ENCODE data around the gene JARID2.
"Not testable (repeated sequence)": the region's sequence is repeated elsewhere in the genome, so short reads cannot be mapped to it uniquely, and the experiment has no call there.

The JARID2 gene

DNA sequence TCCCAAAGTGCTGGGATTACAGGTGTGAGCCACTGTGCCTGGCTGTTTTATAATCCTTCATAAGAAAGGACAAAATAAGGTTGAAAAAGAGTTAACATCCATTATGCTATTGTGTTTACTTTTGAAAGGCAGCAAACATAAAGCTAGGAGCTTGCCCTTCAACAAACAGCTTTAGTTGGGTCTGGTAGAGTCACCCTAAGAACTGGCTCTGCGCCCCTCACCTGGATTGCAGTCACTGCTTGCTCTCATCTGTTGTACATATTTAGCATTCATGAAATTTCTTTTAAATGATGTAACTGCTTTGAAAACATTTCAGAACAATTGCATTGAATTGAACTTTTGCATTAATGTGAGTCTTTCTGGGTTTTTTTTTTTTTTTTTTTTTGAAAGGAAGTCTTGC is 38.9 kb downstream of the JARID2 start:
- no peaks in the 10 kb centered on the region for H3K27me3 ChIP-seq (replicated peaks; ENCODE audit: control insufficient read depth, insufficient read depth, low read length)
- no peak overlapping the region for H3K9ac ChIP-seq (ENCODE audit: low read length)
- peaks cover 49% of the 10 kb centered on the region for H3K4me1 ChIP-seq (ENCODE audit: control insufficient read depth, insufficient read depth, low read length)
- H3K4me3 ChIP-seq (ENCODE audit: low read length) = no peak overlapping the region
- no peaks in the 10 kb centered on the region for H3K9me3 ChIP-seq (ENCODE audit: control insufficient read depth, low read length)
- no peak for DNase-seq (ENCODE audit: low read depth)
- H3K36me3 ChIP-seq (ENCODE audit: control insufficient read depth, insufficient read depth, low read length, severe bottlenecking) = no peaks in the 10 kb centered on the region

DNA sequence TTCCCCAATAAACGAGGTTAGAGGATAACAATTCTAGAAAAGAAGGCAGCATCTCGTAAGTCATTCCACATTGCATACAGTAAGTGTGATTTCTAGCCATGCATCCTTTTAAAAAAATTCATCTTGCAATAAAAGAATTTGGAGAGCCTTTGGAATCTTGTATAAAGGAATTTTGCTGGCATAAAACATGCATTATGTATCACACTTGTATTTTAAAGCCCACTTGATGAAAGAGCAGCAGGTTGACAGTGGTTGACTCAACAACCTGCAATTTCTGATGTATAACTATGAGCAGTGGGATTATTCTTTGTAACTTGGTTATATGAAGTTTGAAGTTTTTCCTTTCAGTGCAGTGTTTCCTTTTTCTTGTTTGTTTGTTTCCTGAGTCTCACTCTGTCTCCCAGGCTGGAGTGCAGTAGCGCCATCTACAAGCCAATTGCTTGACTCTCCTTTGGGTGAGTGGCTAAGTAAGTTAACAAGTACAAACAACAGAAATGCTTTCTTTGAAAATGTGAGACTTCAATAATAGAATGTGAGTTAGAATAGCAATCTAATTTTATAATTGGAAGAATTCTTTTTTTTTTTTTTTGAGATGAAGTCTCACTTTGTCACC is 39.9 kb downstream of the JARID2 start:
- no peak overlapping the region for H3K9ac ChIP-seq (ENCODE audit: low read length)
- no peaks in the 10 kb centered on the region for H3K9me3 ChIP-seq (ENCODE audit: control insufficient read depth, low read length)
- H3K4me3 ChIP-seq (ENCODE audit: low read length) = no peak overlapping the region
- no peaks in the 10 kb centered on the region for H3K27me3 ChIP-seq (replicated peaks; ENCODE audit: control insufficient read depth, insufficient read depth, low read length)
- no peaks in the 10 kb centered on the region for H3K36me3 ChIP-seq (ENCODE audit: control insufficient read depth, insufficient read depth, low read length, severe bottlenecking)
- peaks cover 45% of the 10 kb centered on the region for H3K4me1 ChIP-seq (ENCODE audit: control insufficient read depth, insufficient read depth, low read length)
- no peak for DNase-seq (ENCODE audit: low read depth)

DNA sequence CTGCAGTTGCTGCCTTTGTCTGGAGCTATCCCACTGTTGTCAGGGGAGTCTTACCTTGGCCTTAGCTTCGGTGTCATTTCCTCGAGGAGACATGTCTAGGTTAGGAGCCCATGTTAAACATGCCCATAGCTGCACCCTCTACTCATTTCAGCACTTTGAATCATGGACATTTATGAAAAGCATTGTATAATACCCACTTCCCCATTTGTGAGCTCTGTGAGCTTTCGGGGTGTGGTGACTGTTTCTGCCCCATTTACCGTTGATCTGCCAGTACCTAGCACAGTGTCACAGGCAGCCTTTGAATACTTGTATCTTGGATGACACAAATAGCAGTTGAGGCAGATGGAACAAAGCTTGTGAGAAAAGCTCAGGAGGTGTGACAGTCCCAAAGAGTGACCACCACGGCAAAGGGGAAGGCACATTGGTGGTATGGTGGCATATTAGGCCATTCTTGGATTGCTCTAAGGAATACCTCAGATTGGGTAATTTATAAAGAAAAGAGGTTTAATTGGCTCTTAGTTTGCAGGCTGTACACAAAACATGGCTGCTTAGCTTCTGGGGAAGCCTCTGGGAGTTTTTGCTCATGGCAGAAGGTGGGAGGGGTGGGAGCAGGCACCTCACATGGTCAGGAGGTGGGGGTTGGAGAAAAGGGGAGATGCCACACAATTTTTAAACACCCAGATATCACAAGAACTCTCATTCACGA is 42.0 kb downstream of the JARID2 start:
- H3K4me1 ChIP-seq (ENCODE audit: control insufficient read depth, insufficient read depth, low read length) = peaks cover 37% of the 10 kb centered on the region
- no peaks in the 10 kb centered on the region for H3K27me3 ChIP-seq (replicated peaks; ENCODE audit: control insufficient read depth, insufficient read depth, low read length)
- H3K36me3 ChIP-seq (ENCODE audit: control insufficient read depth, insufficient read depth, low read length, severe bottlenecking) = no peaks in the 10 kb centered on the region
- no peak overlapping the region for H3K4me3 ChIP-seq (ENCODE audit: low read length)
- H3K9ac ChIP-seq (ENCODE audit: low read length) = no peak overlapping the region
- DNase-seq (ENCODE audit: low read depth) = no peak
- no peaks in the 10 kb centered on the region for H3K9me3 ChIP-seq (ENCODE audit: control insufficient read depth, low read length)

DNA sequence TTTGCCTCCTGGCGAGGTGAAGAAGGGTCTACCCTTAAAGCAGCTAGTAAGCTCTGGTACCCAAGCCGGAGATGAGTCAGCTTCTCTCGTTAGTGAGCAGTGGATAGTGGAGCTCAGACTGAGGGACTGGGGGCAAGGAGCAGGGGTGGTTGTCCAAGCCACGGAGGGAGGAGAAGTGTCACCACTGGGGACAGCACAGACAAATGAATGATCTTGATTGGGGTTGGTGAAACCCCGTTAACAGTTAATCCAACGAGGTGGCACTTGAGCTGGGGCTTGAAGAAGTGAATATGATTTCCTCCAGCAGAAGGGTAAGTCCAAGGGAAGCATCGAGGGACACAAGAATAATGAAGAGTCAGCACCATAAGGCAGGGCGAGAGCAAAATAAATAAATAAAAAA is 43.0 kb downstream of the JARID2 start:
- peaks cover 37% of the 10 kb centered on the region for H3K4me1 ChIP-seq (ENCODE audit: control insufficient read depth, insufficient read depth, low read length)
- no peak overlapping the region for H3K4me3 ChIP-seq (ENCODE audit: low read length)
- no peak for DNase-seq (ENCODE audit: low read depth)
- no peak overlapping the region for H3K9ac ChIP-seq (ENCODE audit: low read length)
- no peaks in the 10 kb centered on the region for H3K36me3 ChIP-seq (ENCODE audit: control insufficient read depth, insufficient read depth, low read length, severe bottlenecking)
- no peaks in the 10 kb centered on the region for H3K9me3 ChIP-seq (ENCODE audit: control insufficient read depth, low read length)
- no peaks in the 10 kb centered on the region for H3K27me3 ChIP-seq (replicated peaks; ENCODE audit: control insufficient read depth, insufficient read depth, low read length)

DNA sequence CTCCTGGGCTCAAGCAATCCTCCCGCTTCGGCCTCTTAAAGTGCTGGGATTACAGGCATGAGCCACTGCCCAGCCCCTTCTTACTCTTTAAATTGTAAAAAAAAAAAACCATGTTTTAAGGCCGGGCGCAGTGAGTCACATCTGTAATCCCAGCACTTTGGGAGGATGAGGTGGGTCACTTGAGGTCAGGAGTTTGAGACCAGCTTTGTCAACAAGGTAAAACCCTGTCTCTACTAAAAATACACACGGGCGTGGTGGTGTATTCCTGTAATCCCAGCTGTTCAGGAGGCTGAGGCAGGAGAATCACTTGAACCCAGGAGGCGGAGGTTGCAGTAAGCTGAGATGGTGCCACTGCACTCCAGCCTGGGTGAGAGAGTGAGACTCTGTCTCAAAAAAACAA is 43.6 kb downstream of the JARID2 start:
- H3K27me3 ChIP-seq (replicated peaks; ENCODE audit: control insufficient read depth, insufficient read depth, low read length); DNase-seq (ENCODE audit: low read depth); H3K9ac ChIP-seq (ENCODE audit: low read length); H3K4me3 ChIP-seq (ENCODE audit: low read length); H3K36me3 ChIP-seq (ENCODE audit: control insufficient read depth, insufficient read depth, low read length, severe bottlenecking); H3K9me3 ChIP-seq (ENCODE audit: control insufficient read depth, low read length): not testable (repeated sequence)
- H3K4me1 ChIP-seq (ENCODE audit: control insufficient read depth, insufficient read depth, low read length) = peaks cover 32% of the 10 kb centered on the region

DNA sequence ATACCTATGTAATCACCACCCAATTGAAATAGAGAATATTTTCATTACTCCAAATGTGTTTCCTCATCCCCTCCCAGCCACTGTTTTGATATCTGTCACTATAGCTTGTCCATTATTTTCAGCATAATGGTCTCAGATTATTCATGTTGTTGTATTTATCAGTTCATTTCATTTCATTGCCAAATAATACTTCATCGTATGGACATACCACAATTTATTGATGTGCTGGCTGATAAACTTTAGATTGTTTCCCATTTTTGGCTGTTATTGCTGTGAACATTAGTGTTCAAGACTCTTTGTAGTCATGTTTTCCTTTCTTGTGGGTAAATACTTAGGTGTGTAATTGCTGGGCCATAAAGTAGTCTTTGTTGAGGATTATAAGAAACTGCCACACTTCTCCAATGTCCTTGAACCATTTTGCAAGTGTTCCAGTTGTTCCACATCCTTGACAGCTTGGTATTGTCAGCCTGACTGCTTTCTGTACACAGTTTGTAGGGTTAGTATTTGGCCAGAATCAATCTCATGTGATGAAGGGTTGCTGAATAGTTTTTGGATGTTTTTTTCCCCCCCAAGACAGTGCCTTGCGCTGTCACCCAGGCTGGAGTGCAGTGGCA is 44.3 kb downstream of the JARID2 start:
- no peaks in the 10 kb centered on the region for H3K27me3 ChIP-seq (replicated peaks; ENCODE audit: control insufficient read depth, insufficient read depth, low read length)
- DNase-seq (ENCODE audit: low read depth) = no peak
- no peak overlapping the region for H3K4me3 ChIP-seq (ENCODE audit: low read length)
- H3K4me1 ChIP-seq (ENCODE audit: control insufficient read depth, insufficient read depth, low read length) = peaks cover 27% of the 10 kb centered on the region
- no peaks in the 10 kb centered on the region for H3K9me3 ChIP-seq (ENCODE audit: control insufficient read depth, low read length)
- H3K36me3 ChIP-seq (ENCODE audit: control insufficient read depth, insufficient read depth, low read length, severe bottlenecking) = no peaks in the 10 kb centered on the region
- H3K9ac ChIP-seq (ENCODE audit: low read length) = no peak overlapping the region

DNA sequence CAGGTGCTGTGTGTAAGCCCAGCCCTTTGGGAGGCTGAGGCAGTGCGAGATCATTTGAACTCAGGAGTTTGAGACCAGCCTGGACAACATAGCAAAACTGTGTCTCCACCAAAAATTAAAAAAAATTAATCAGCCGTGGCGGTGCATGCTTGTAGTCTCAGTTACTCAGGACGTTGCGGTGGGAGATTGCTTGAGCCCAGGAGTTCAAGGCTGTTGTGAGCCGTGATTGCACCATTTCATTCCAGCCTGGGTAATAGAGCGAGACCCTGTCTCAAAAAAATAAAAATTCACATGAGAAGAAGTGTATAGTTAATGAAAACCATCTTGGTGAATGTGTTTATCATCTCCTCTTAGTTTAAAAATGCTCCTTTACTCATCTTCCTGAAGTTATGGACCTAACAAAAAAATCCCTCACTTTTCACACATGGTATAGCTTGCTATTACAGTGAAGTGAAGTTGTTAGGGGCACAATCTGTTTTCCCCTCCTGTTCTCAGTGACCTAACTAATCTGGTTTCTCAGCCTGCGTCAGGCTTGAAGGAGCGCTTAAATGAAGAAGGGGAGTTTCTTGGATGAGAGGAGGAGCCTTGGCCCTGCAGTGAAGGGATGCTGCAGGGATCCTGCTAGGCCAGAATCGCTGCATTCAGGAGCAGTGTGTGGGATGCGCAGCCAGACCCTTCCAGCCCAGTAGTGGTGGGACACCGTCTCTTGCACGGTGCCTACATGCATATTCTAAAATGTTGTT is 45.3 kb downstream of the JARID2 start:
- Histone ChIP-seq H3K36me3 (ENCODE audit: control insufficient read depth, insufficient read depth, low read length, severe bottlenecking) (no peaks in the 10 kb centered on the region), H3K4me3 (ENCODE audit: low read length) (no peak overlapping the region), H3K27me3 (replicated peaks; ENCODE audit: control insufficient read depth, insufficient read depth, low read length) (no peaks in the 10 kb centered on the region), H3K4me1 (ENCODE audit: control insufficient read depth, insufficient read depth, low read length) (peaks cover 17% of the 10 kb centered on the region), H3K9ac (ENCODE audit: low read length) (no peak overlapping the region), H3K9me3 (ENCODE audit: control insufficient read depth, low read length) (no peaks in the 10 kb centered on the region)
- no peak for DNase-seq (ENCODE audit: low read depth)

DNA sequence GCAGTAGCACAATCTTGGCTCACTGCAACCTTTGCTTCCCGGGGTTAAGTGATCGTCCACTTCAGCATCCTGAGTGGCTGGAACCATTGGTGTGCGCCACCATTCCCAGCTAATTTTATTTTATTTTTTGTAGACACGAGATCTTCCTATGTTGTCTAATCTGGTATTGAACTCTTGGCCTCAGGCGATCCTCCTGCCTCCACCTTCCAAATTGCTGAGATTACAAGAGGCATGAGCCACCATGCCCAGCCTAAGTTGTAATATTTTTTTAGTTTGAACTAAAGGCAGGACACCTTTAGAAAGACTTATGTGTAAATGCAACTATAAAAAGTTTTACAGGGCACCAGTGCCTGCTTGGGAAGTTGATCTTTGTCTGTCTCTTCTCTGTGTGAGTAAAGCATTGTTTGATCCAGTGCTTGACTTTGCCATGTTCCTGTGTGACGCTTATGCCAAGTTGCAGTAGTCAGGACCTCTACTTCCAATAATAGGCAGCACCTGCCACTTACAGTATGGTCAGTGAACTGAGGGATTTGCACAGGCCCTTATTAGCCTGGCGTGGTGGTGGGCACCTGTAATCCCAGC is 46.9 kb downstream of the JARID2 start:
- Histone ChIP-seq H3K27me3 (replicated peaks; ENCODE audit: control insufficient read depth, insufficient read depth, low read length) (no peaks in the 10 kb centered on the region), H3K9me3 (ENCODE audit: control insufficient read depth, low read length) (no peaks in the 10 kb centered on the region), H3K4me3 (ENCODE audit: low read length) (no peak overlapping the region), H3K9ac (ENCODE audit: low read length) (no peak overlapping the region), H3K36me3 (ENCODE audit: control insufficient read depth, insufficient read depth, low read length, severe bottlenecking) (no peaks in the 10 kb centered on the region), H3K4me1 (ENCODE audit: control insufficient read depth, insufficient read depth, low read length) (peaks cover 20% of the 10 kb centered on the region)
- DNase-seq (ENCODE audit: low read depth) = no peak

DNA sequence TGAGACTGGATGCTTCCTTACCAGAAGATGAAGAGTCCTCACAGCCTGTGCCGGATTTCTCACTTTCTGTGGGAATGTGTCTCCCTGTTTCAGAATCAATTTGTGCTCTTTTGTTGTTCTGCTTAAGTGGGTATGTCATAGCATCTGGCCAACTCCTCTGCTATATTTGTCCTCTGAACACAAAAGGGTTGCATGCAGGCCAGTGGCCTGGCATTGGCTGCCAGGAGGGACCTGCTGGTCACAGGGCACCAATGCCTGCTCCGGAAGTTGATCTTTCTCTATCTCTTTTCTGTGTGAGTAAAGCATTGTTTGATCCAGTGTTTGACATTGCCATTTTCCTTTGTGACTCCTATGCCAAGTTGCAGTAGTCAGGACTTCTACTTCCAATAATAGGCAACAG is 47.8 kb downstream of the JARID2 start:
- Histone ChIP-seq H3K9ac (ENCODE audit: low read length) (no peak overlapping the region), H3K4me1 (ENCODE audit: control insufficient read depth, insufficient read depth, low read length) (peaks cover 27% of the 10 kb centered on the region), H3K27me3 (replicated peaks; ENCODE audit: control insufficient read depth, insufficient read depth, low read length) (no peaks in the 10 kb centered on the region), H3K9me3 (ENCODE audit: control insufficient read depth, low read length) (no peaks in the 10 kb centered on the region), H3K4me3 (ENCODE audit: low read length) (no peak overlapping the region), H3K36me3 (ENCODE audit: control insufficient read depth, insufficient read depth, low read length, severe bottlenecking) (no peaks in the 10 kb centered on the region)
- DNase-seq (ENCODE audit: low read depth) = no peak

DNA sequence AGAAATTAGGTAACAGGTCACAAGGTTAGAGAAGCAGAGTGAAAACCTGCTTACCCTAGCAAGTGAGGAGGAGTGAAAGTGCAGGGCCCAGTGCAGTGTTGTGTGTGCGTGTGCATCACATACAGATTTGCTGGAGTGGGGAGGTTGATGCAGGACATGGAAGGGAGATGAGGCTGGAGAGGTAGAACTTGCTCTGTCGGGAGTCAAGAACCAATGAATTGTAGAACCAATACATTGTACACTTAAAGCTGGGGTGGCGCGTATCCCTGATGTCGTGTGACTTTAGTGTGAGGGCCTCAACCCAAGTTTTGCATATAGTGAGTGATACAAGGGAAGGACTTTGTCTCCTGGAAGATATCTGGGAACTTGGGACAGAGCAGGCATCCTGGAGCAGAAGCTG is 48.6 kb downstream of the JARID2 start:
- no peak for DNase-seq (ENCODE audit: low read depth)
- H3K4me3 ChIP-seq (ENCODE audit: low read length) = no peak overlapping the region
- no peaks in the 10 kb centered on the region for H3K27me3 ChIP-seq (replicated peaks; ENCODE audit: control insufficient read depth, insufficient read depth, low read length)
- H3K4me1 ChIP-seq (ENCODE audit: control insufficient read depth, insufficient read depth, low read length) = peaks cover 30% of the 10 kb centered on the region
- no peak overlapping the region for H3K9ac ChIP-seq (ENCODE audit: low read length)
- no peaks in the 10 kb centered on the region for H3K9me3 ChIP-seq (ENCODE audit: control insufficient read depth, low read length)
- H3K36me3 ChIP-seq (ENCODE audit: control insufficient read depth, insufficient read depth, low read length, severe bottlenecking) = no peaks in the 10 kb centered on the region

DNA sequence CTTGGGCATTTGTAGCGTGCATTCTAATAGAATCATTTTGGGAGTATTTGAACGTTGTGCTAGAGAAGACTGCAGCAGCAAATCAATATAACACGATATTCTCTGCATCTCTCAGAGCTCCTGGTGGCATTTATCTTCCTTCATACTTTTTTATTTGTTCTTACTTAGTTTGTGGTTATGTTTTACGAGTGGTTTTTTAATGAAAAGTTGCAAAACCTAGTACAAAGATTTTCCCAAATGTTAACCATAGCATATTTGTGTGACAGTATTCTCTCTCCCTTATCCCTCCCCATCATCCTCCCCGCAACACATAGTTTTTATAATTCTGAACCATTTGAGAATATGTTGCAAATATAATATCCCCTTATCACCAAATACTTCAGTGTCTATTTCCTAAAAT is 50.4 kb downstream of the JARID2 start:
- Histone ChIP-seq H3K27me3 (replicated peaks; ENCODE audit: control insufficient read depth, insufficient read depth, low read length) (no peaks in the 10 kb centered on the region), H3K36me3 (ENCODE audit: control insufficient read depth, insufficient read depth, low read length, severe bottlenecking) (no peaks in the 10 kb centered on the region), H3K4me1 (ENCODE audit: control insufficient read depth, insufficient read depth, low read length) (peaks cover 40% of the 10 kb centered on the region), H3K9ac (ENCODE audit: low read length) (no peak overlapping the region), H3K9me3 (ENCODE audit: control insufficient read depth, low read length) (no peaks in the 10 kb centered on the region), H3K4me3 (ENCODE audit: low read length) (no peak overlapping the region)
- no peak for DNase-seq (ENCODE audit: low read depth)

Measured in adipocyte (in vitro differentiated cells).